A673 (cell line): ENCODE results near the gene RAB18.

Experiments used
- CTCF ChIP-seq: fragments of 300-800, 200-600 bp; sonication (generic); conservative IDR thresholded peaks from 2 replicates; pipeline ENCODE4 v1.5.1; 2017; ENCODE audit warnings: low read depth, mild to moderate bottlenecking, antibody characterized with exemption, low read length, moderate library complexity, mixed read lengths
- EZH2 ChIP-seq: fragments of 200-600 bp; sonication (generic); IDR thresholded peaks from 2 replicates; pipeline ENCODE4 v1.6.1; 2017; ENCODE audit warnings: borderline replicate concordance, low read depth, mild to moderate bottlenecking, mixed read lengths, antibody characterized with exemption, low read length; ENCODE audit not compliant: poor library complexity, severe bottlenecking

GRCh38 chr10:27485368-27485767, 18.7 kb upstream of the RAB18 start:
- TF ChIP-seq EZH2 (no peak), CTCF (no peak)
